A549 treated with RU486 at 1 μM for 4 hours (cell line): ENCODE measurements around the gene RGCC. TPM values are rescaled to one million over a fixed set of nuclear protein-coding genes. Genes with fewer than 3 reads are reported as not detected.

ENCODE experiments used
- total RNA-seq: library from RNA; stranded (reverse); fragments of 200-300 nt; extraction: Qiagen RNA extraction; gene quantifications from 5 replicates; pipeline ENCODE4 v1.2.3, GENCODE V29; 2022; ENCODE audit warnings: low read depth

The RGCC gene, protein sequence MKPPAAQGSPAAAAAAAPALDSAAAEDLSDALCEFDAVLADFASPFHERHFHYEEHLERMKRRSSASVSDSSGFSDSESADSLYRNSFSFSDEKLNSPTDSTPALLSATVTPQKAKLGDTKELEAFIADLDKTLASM
- 0.82 to 1.6 TPM (median 1.4 TPM) in 5 replicates for total RNA-seq

DNA sequence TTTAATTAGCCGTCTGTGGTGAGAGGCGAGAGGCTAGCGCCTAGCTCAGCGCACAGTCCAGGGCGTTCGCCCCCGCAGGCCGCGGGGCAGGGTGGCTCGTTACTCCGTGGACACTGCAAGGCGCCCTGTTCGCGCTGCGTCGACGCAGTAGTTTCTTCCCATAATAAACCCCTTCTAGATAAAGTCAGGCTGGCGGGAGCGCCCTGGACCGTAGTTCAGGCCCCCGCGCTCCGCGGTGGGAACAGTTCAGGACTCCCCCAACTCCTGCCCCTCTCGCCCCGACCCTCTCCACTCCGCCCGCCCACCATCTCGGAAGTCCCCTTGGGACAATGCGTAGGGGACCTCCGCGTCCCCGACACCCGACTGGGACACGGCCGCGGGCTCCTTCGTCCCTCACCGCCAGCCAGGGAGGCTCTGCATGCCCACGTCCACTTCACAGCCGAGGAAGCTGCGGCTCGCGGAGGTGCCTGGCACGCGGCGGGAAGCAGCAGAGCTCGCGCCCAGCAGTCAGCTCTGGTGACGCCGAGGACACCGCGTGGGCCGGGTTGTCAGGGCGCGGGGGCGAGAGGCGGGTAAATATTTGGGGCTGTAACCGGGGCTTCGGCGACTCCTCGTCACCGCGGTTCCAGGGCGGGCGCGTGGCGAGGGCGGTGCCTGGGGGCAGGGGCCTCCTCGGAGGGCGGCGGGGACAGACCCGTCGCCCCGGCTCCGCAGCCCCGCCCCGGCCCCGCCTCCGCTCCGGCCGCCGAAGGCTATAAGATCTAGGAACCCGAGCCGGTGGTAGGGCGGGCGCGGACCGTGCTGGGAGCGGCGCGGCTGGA lies at the start of gene RGCC:
RGCC (plus strand) TSS at position 783 of the 821 bp plus-strand sequence. CDS start 158 bp downstream, outside the sequence.

Other genes starting within 250 kb of the RGCC start
- 5.1 to 7.0 TPM (median 6.6 TPM) in 5 replicates for gene MTRF1, start 194.0 kb upstream of the RGCC start, total RNA-seq
- gene NAA16, start 146.3 kb upstream of the RGCC start, total RNA-seq = 4.7 to 10.1 TPM (median 10.0 TPM) in 5 replicates